HG02763 (cell line): ENCODE measurements around the gene PITPNC1.
"Not testable (repeated sequence)": the region's sequence is repeated elsewhere in the genome, so short reads cannot be mapped to it uniquely, and the experiment has no call there.

ENCODE experiments used
- ATAC-seq: cut with Tn5 transposase; IDR thresholded peaks from one replicate; pipeline ENCODE4 v1.9.1; 2021; ENCODE audit warnings: mild to moderate bottlenecking, moderate library complexity; ENCODE audit not compliant: unreplicated experiment

PITPNC1 gene

GRCh38 chr17:67393809-67394397 lies 16.8 kb downstream of the PITPNC1 start:
- no peak for ATAC-seq

GRCh38 chr17:67399676-67400075 lies 22.6 kb downstream of the PITPNC1 start:
- ATAC-seq = no peak

- no peak for ATAC-seq
Measured at GRCh38 chr17:67400193-67400592, 23.1 kb downstream of the PITPNC1 start.

GRCh38 chr17:67401106-67401505 lies 24.0 kb downstream of the PITPNC1 start:
- no peak for ATAC-seq

- no peak for ATAC-seq
Measured at GRCh38 chr17:67401598-67402504, 24.8 kb downstream of the PITPNC1 start.

- no peak for ATAC-seq
Measured at GRCh38 chr17:67403065-67403464, 26.0 kb downstream of the PITPNC1 start.

GRCh38 chr17:67403483-67403882 lies 26.4 kb downstream of the PITPNC1 start:
- no peak for ATAC-seq

GRCh38 chr17:67408455-67408830 lies 31.4 kb downstream of the PITPNC1 start:
- not testable (repeated sequence) for ATAC-seq

- no peak for ATAC-seq
Measured at GRCh38 chr17:67411397-67411796, 34.3 kb downstream of the PITPNC1 start.

- no peak for ATAC-seq
Measured at GRCh38 chr17:67412032-67412431, 35.0 kb downstream of the PITPNC1 start.

- ATAC-seq = no peak
Measured at GRCh38 chr17:67412941-67413340, 35.9 kb downstream of the PITPNC1 start.

GRCh38 chr17:67413388-67413787 lies 36.3 kb downstream of the PITPNC1 start:
- ATAC-seq = no peak

GRCh38 chr17:67414130-67414529 lies 37.0 kb downstream of the PITPNC1 start:
- no peak for ATAC-seq

- no peak for ATAC-seq
Measured at GRCh38 chr17:67414559-67414958, 37.5 kb downstream of the PITPNC1 start.

GRCh38 chr17:67415291-67415690 lies 38.2 kb downstream of the PITPNC1 start:
- ATAC-seq = no peak

GRCh38 chr17:67417507-67417906 lies 40.4 kb downstream of the PITPNC1 start:
- ATAC-seq = no peak

- no peak for ATAC-seq
Measured at GRCh38 chr17:67420994-67421393, 43.9 kb downstream of the PITPNC1 start.

GRCh38 chr17:67421869-67422273 lies 44.8 kb downstream of the PITPNC1 start:
- no peak for ATAC-seq

- not testable (repeated sequence) for ATAC-seq
Measured at GRCh38 chr17:67422296-67422695, 45.2 kb downstream of the PITPNC1 start.

- ATAC-seq = no peak
Measured at GRCh38 chr17:67422897-67423296, 45.8 kb downstream of the PITPNC1 start.

- no peak for ATAC-seq
Measured at GRCh38 chr17:67425571-67426160, 48.6 kb downstream of the PITPNC1 start.

- ATAC-seq = no peak
Measured at GRCh38 chr17:67427424-67427823, 50.3 kb downstream of the PITPNC1 start.
